GM21529 (cell line): ENCODE results near the gene PKN1.
A peak's percentile ranks its signal among the peaks of the same experiment; 100 is the strongest.
"Not testable (repeated sequence)": the region's sequence is repeated elsewhere in the genome, so short reads cannot be mapped to it uniquely, and the experiment has no call there.

Source experiments
- ATAC-seq: cut with Tn5 transposase; IDR thresholded peaks from one replicate; pipeline ENCODE4 v1.9.1; 2021; ENCODE audit not compliant: unreplicated experiment

PKN1 gene

GRCh38 chr19:14479975-14480699 lies 47.0 kb downstream of the PKN1 start:
- ATAC-seq: no peak

- no peak for ATAC-seq
Measured at GRCh38 chr19:14480700-14481079, 47.6 kb downstream of the PKN1 start.

GRCh38 chr19:14482172-14482941 lies 49.3 kb downstream of the PKN1 start:
- no peak for ATAC-seq

- no peak for ATAC-seq
Measured at GRCh38 chr19:14487370-14488125, 54.4 kb downstream of the PKN1 start.

- no peak for ATAC-seq
Measured at GRCh38 chr19:14492756-14493337, 59.7 kb downstream of the PKN1 start.

GRCh38 chr19:14494411-14494810 lies 61.3 kb downstream of the PKN1 start:
- no peak for ATAC-seq

- ATAC-seq: no peak
Measured at GRCh38 chr19:14494910-14495671, 62.0 kb downstream of the PKN1 start.

GRCh38 chr19:14495672-14496028 lies 62.5 kb downstream of the PKN1 start:
- ATAC-seq: no peak

GRCh38 chr19:14496029-14496833 lies 63.1 kb downstream of the PKN1 start, which contains the start of gene GIPC1:
GIPC1 (minus strand) TSS chr19:14496127; CDS start chr19:14482976, 13,151 bp downstream.
- peak; percentile 57 for ATAC-seq

- ATAC-seq: no peak
Measured at GRCh38 chr19:14496834-14497227, 63.7 kb downstream of the PKN1 start.

- no peak for ATAC-seq
Measured at GRCh38 chr19:14497228-14497921, 64.3 kb downstream of the PKN1 start.

- ATAC-seq: no peak
Measured at GRCh38 chr19:14502334-14503092, 69.4 kb downstream of the PKN1 start.

GRCh38 chr19:14503285-14503684 lies 70.2 kb downstream of the PKN1 start:
- ATAC-seq: no peak

GRCh38 chr19:14504575-14504974 lies 71.5 kb downstream of the PKN1 start:
- not testable (repeated sequence) for ATAC-seq

GRCh38 chr19:14505488-14506239 lies 72.6 kb downstream of the PKN1 start:
- ATAC-seq: no peak

- no peak for ATAC-seq
Measured at GRCh38 chr19:14507704-14508542, 74.8 kb downstream of the PKN1 start.
